Esophagus squamous epithelium (tissue), 5 donors: ENCODE data around the gene KPNA6. TPM values are rescaled to one million over a fixed set of nuclear protein-coding genes. Genes with fewer than 3 reads are reported as not detected.

Experiments used
- DNase-seq: peaks from one replicate; lab custom pipeline; 2025; lab: John Stamatoyannopoulos, UW
- H3K27ac ChIP-seq, 4 donors: fragments of 200-600 bp; sonication (generic); one replicate each; pipeline ENCODE4 v1.5.1; 2016 to 2019; ENCODE audit warnings: mild to moderate bottlenecking in 1 of 4
- H3K27me3 ChIP-seq, 4 donors: fragments of 200-600 bp; sonication (generic); 1 replicate in 3 of 4; 2 replicates in 1 of 4; pipeline versions ENCODE4 v1.5.1 to v1.6.0; 2017 to 2021; ENCODE audit warnings: antibody characterized with exemption in 1 of 4
- H3K36me3 ChIP-seq, 3 donors: fragments of 200-600 bp; sonication (generic); one replicate each; pipeline ENCODE4 v1.5.1; 2016 to 2019
- H3K4me1 ChIP-seq, 3 donors: fragments of 200-600 bp; sonication (generic); one replicate each; pipeline ENCODE4 v1.5.1; 2017 to 2019
- H3K4me3 ChIP-seq, 4 donors: fragments of 200-600 bp; sonication (generic); 1 replicate in 3 of 4; 2 replicates in 1 of 4; pipeline ENCODE4 v1.5.1; 2016 to 2019; ENCODE audit warnings: mild to moderate bottlenecking in 2 of 4, moderate library complexity in 1 of 4
- H3K9me3 ChIP-seq, 3 donors: fragments of 200-600 bp; sonication (generic); one replicate each; pipeline ENCODE4 v1.5.1; 2016 to 2019
- CTCF ChIP-seq, 6 experiments: fragments of 450-650 bp in 4 of 6; fragments of 200-600 bp in 2 of 6; sonication (generic) in 2 of 6; IDR thresholded peaks; one replicate each; pipeline ENCODE4 v1.5.1; 2016 to 2019; ENCODE audit warnings: antibody characterized with exemption in 6 of 6, mild to moderate bottlenecking in 4 of 6, moderate library complexity in 4 of 6
- POLR2A ChIP-seq, 4 donors: fragments of 450-650 bp; IDR thresholded peaks; one replicate each; pipeline ENCODE4 v1.6.1; 2017; ENCODE audit warnings: antibody characterized with exemption in 4 of 4, mild to moderate bottlenecking in 4 of 4, moderate library complexity in 3 of 4
- WGBS, 2 donors: methylation state at CpG; one replicate each; pipeline ENCODE4 v1.1.5; 2018; 5-methylcytosine and 5-hydroxymethylcytosine counted together
- intact Hi-C: fragments of 100-400 bp; cut with DNase I; formaldehyde crosslinking; loops from one replicate; pipeline ENCODE4 v1.15.0; 2022
- total RNA-seq, 4 donors: library from RNA; depleted of rRNA; stranded (reverse); fragments of >200 nt; gene quantifications; one replicate each; pipeline ENCODE4 v1.1.0, GENCODE V29; 2016
- donor health status: DM: yes; HTN: yes; CAD: no.

The KPNA6 gene
- total RNA-seq, 4 donors from 2014 or later, result 27.7 to 38.0 (median 36.5) TPM

GRCh38 chr1:32091176-32091575 is 16.7 kb upstream of the KPNA6 start:
- no peak overlapping the region for H3K4me3 ChIP-seq
- DNase-seq, result no peak
- no peaks in the 10 kb centered on the region for H3K4me1 ChIP-seq
- H3K27ac ChIP-seq, result no peak overlapping the region
- H3K27me3 ChIP-seq, result no peaks in the 10 kb centered on the region
- WGBS, 2 donors, result 86 to 92% methylated on average over 8 of the region's 8 CpGs
- TF ChIP-seq CTCF (IDR thresholded peaks at IDR 0.05) (no peak), POLR2A (IDR thresholded peaks at IDR 0.05) (no peak)
- peaks cover 21 to 100% (median 29%) of the 10 kb centered on the region in 3 donors for H3K36me3 ChIP-seq
- no peaks in the 10 kb centered on the region for H3K9me3 ChIP-seq
- intact Hi-C loops, result no loop called here

GRCh38 chr1:32091591-32091990 is 16.3 kb upstream of the KPNA6 start:
- no peak for TF ChIP-seq CTCF (IDR thresholded peaks at IDR 0.05)
- TF ChIP-seq POLR2A (IDR thresholded peaks at IDR 0.05), result no peak
- no peak overlapping the region for H3K4me3 ChIP-seq
- WGBS, 2 donors, result 96 to 100% methylated on average over 4 to 12 of the region's 15 CpGs

GRCh38 chr1:32094746-32095521 is 12.9 kb upstream of the KPNA6 start:
- WGBS, 2 donors, result 76 to 89% methylated on average over 11 of the region's 11 CpGs
- no peaks in the 10 kb centered on the region for H3K4me1 ChIP-seq
- peaks cover 23 to 100% (median 26%) of the 10 kb centered on the region in 3 donors for H3K36me3 ChIP-seq
- H3K4me3 ChIP-seq, result no peak overlapping the region
- DNase-seq, result no peak
- TF ChIP-seq POLR2A (IDR thresholded peaks at IDR 0.05) (no peak), CTCF (IDR thresholded peaks at IDR 0.05) (no peak)
- intact Hi-C loops, result no loop called here
- H3K27ac ChIP-seq, result no peak overlapping the region
- no peaks in the 10 kb centered on the region for H3K9me3 ChIP-seq
- H3K27me3 ChIP-seq, result no peaks in the 10 kb centered on the region

More at GRCh38 chr1:32091591-32091990, 16.3 kb upstream of the KPNA6 start:
- no peaks in the 10 kb centered on the region for H3K4me1 ChIP-seq
- intact Hi-C loops, result no loop called here
- no peak for DNase-seq
- H3K9me3 ChIP-seq, result no peaks in the 10 kb centered on the region
- peaks cover 21 to 100% (median 25%) of the 10 kb centered on the region in 3 donors for H3K36me3 ChIP-seq
- no peaks in the 10 kb centered on the region for H3K27me3 ChIP-seq
- no peak overlapping the region for H3K27ac ChIP-seq

- H3K4me1 ChIP-seq, result no peaks in the 10 kb centered on the region
- TF ChIP-seq POLR2A (IDR thresholded peaks at IDR 0.05), result no peak
- TF ChIP-seq CTCF (IDR thresholded peaks at IDR 0.05), result no peak
- intact Hi-C loops, result no loop called here
- 91 to 96% methylated on average over 4 of the region's 4 CpGs for WGBS, 2 donors
- no peak overlapping the region for H3K4me3 ChIP-seq
- DNase-seq, result no peak
- H3K27me3 ChIP-seq, result no peaks in the 10 kb centered on the region
- no peak overlapping the region for H3K27ac ChIP-seq
- no peaks in the 10 kb centered on the region for H3K9me3 ChIP-seq
- H3K36me3 ChIP-seq, result peaks cover 22 to 86% (median 23%) of the 10 kb centered on the region in 3 donors
These were observed 8.4 kb upstream of the KPNA6 start for GRCh38 chr1:32099426-32099825.

- DNase-seq, result no peak
- TF ChIP-seq CTCF (IDR thresholded peaks at IDR 0.05) (no peak), POLR2A (IDR thresholded peaks at IDR 0.05) (no peak)
- Histone ChIP-seq H3K36me3 (peaks cover 15 to 76% (median 20%) of the 10 kb centered on the region in 3 donors), H3K4me1 (no peaks in the 10 kb centered on the region), H3K9me3 (no peaks in the 10 kb centered on the region), H3K27ac (no peak overlapping the region), H3K4me3 (no peak overlapping the region), H3K27me3 (no peaks in the 10 kb centered on the region)
- 77 to 84% methylated on average over 8 to 10 of the region's 10 CpGs for WGBS, 2 donors
- intact Hi-C loops, result no loop called here
These were observed 7.5 kb upstream of the KPNA6 start for GRCh38 chr1:32100359-32100758.
